G401.6 (cell line): ENCODE data around the gene PRKX.
"Not testable (repeated sequence)": the region's sequence is repeated elsewhere in the genome, so short reads cannot be mapped to it uniquely, and the experiment has no call there.

Experiments
- FAIRE-seq: peaks from 2 replicates; lab custom pipeline; 2012; peaks lifted over from hg19 to GRCh38; lab: Jason Lieb, UNC

The PRKX gene

DNA sequence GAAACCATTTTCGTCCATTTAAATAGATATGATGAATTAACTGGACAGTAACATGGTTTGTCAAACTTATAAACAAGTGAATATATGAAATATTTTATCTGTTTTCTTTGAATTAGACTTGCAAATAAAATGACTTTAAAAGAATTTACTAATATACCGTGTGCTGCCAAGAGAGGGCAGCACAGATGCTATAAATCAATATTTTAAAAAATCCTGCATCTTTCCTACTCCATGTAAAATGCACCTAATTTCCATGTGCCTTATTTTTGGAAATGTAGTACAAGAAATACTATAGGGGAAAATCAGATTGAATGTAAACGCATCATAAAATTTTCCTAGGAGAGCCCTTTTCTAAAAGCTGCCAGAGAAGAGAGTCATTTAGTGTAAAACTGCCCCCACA is 62.2 kb downstream of the PRKX start:
- peak; percentile 96 for FAIRE-seq

DNA sequence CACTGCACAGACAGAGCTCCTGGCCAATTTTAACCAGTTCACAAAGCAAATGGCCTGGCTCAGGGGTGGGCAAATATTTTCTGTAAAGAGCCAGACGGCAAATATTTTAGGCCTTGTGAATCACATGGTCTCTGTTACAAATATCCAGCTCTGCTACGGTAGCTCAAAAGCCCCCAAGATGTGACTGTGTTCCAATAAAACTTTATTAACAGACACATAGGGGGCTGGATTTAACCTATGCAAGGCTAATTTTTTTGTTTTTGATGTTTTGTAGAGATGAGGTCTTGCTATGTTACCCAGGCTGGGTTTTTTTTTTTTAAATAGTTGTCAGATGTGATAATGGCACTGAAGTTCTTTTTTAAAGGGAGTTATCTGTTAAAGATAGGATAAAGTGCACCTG is 65.4 kb downstream of the PRKX start:
- no peak for FAIRE-seq

DNA sequence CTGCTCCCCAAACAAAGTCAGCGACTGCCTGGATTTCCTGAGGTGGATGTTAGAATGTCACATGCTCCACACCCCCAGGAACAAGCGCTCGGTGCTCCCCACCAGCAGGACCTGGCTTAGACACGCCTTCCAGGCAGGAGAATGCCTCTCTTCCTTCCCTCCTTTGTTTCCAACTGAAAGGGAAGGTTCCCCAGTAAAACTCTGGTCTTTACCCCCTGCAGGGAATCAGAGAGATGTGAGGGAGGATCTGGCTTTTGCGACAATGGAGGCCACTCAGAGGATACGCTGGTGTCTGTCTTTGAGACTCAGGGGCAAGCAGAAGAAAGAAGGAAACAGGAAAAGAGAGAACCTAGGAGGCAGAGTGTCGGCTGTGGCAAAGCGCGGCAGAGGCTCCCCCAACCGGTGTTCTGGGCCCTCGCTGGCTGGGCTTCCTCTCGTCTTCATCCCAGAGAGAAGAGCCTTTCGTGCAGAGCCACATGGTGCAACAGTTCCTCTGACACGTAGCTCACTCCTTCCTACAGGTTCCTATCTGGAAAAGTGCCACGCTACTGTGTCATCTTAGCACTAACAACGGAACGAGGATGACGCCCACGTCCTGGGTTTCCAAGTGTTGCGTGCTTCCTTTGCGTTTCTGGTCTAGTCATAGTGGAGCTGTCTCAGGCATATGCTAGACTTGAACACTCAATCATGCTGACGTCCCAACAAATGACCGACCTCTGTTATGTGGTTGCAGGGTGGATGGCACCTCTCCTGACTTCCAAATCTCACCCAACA is 73.4 kb downstream of the PRKX start:
- not testable (repeated sequence) for FAIRE-seq

DNA sequence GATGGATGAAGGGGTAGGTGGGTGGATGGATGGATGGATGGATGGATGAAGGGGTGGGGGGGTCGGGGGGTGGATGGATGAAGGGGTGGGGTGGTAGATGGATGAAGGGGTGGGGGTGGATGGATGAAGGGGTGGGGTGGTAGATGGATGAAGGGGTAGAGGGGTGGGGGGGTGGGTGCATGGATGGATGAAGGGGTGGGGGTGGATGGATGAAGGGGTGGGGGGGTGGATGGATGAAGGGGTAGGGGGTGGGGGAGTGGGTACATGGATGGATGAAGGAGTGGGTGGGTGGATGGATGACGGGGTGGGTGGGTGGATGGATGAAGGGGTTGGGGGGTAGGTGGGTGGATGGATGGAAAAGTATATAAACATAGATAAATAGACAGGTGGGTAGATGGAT is 74.2 kb downstream of the PRKX start:
- no peak for FAIRE-seq

DNA sequence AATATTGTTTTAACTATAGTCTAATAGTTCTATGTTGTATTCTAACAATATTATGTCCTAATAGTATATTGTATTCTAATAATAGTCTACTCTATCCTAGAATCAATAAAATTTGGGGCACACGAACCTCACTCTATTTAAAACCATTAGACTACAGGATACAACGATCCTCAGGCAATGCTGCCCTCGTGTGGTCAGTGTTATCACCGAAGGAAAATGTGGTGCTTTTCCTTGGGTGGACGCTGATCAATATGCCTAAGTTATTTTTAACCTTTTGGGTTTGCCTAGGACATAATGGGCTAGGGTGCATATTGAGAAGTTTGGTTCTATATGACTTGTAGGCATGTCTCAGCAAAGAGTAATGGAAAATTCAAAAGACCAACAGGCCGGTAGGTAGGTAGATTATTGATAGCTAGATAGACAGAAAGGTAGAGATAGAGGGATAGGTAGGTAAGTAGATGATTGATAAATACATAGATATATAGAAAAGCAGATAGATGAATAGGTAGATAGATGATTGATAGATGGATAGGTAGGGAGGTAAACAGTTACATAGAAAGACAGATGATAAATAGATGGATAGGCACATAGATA is 75.1 kb downstream of the PRKX start:
- FAIRE-seq, result peak; percentile 86

DNA sequence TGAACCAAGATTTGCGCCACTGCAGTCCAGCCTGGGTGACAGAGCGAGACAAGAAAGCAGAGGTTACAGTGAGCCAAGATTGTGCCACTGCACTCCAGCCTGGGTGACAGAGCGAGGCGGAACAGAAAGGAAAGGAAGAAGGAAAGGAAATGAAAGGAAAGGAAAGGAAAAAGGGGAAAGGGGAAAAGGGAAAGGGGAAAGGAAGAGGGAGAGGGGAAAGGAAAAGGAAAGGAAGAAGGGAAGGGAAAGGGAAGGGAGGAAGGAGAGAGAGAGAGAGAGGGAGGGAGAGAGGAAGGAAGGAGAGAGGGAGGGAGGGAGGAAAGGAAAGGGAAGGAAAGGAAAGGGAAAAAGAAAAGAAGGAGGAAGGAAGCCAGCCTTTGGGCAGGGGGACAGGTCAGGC is 76.6 kb downstream of the PRKX start:
- FAIRE-seq, result no peak

DNA sequence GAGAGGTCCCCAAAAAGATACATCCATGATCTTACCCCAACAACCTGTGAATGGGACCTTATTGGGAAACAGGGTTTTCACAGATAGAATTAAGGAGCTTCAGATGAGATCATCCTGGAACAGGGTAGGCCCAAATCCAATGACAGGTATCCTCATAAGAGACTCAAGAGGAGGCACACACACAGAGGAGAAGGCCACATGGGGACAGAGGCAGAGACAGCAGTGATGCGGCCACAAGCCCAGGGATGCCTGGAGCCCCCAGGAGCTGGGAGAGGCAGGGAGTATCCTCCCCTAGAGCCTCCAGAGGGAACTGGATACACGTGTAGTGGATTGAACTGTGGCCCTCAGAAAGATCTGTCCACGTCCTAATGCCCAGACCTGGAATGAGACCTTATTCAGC is 82.3 kb downstream of the PRKX start:
- FAIRE-seq, result no peak

DNA sequence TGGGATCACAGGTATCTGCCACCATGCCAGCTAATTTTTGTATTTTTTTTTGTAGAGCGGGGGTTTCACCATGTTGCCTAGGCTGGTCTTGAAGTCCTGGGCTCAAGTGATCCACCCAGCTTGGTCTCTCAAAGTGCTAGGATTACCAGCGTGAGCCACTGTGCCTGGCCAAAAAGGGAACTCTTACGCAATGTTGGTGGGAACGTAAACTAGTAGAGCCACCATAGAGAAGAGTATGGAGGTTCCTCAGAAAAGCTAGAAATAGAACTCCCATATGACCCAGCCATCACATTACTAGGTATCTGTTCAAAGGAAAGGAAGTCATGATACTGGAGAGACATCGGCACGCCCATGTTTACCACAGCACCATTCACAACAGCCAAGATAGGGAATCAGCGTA is 85.9 kb downstream of the PRKX start:
- no peak for FAIRE-seq

DNA sequence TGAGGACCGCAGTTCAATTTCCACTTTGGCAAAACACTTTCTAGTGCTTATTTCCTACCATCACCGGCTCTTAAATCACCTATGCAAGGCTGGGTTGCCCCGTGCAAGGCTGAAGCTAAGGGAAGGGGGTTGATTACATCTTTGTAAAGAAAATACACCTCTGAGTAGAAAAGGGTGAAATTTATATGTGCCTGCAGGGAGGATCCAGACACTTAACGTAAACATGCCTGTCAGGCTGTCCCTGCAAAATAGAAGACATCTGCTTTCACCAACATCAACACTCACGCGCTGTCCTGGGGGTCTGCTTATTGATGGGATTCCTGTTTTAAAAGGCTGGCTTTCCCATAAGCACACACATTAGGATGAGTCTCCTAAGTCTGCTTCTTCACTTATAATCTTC is 92.0 kb downstream of the PRKX start:
- no peak for FAIRE-seq

DNA sequence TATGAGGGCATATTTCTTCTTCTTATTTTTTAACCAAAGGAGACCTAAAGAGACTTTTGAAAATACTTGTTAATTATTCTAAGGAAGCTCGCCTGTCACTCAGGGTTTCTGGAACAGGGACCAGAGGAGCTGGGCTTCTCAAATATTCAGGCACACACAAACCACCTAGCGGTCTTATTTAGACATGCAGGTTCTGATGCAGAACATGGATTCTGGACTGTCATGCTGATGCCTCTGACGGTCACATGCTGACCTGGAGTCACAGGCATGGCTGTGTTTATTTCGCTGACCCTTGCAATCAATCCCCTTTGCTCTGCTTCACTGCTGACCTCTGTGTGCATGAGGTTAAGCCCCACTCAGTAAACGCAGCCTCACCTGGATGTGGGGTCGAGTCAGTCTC is 101.7 kb downstream of the PRKX start:
- FAIRE-seq, result not testable (repeated sequence)

DNA sequence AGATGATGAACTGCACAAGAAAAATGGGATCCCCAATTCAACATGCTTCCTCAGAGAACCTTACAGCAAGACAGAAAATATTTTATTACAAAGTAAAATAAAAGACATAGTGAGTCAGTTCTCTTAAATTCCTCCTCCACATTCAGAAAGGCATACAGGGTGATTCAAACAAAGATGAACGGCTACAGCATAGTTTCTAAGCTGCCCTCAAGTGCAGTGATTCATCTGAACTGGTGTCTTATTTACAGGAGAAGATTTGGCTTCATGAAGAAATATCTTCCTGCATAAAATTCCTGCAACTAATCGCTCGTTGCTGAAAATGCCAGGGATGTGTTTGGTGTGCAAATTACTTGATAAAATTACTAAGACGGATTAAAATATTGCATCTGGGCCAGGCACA is 103.6 kb downstream of the PRKX start:
- FAIRE-seq, result no peak

DNA sequence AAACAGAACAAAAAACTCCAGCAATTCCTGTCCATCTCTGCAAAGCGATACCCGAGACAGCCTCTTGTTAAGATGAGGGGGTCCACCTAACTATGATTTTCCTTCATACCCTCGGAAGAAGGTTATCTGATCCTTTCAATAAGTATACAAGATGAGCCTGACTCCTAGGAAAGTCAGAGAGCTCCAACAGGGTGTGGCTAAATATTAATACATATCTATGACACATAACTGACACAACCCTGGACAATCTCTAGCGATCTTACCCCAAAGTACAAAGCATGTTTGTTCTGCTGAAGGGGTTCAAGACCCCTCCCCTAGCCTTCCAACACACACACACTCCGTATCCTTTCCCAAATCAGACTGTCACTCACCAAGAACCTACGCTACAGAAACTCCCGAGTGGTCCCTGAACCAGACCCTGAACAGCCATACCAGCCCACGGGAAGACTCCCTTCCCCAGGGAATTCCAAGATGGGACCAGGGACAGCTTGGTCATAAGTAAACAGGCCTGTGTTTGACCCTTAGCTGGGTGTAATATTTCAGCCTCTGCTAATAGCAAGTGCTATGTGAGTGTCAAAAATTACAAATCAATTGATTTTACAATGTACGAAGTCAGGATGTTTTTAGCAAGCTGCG is 110.3 kb downstream of the PRKX start:
- no peak for FAIRE-seq

DNA sequence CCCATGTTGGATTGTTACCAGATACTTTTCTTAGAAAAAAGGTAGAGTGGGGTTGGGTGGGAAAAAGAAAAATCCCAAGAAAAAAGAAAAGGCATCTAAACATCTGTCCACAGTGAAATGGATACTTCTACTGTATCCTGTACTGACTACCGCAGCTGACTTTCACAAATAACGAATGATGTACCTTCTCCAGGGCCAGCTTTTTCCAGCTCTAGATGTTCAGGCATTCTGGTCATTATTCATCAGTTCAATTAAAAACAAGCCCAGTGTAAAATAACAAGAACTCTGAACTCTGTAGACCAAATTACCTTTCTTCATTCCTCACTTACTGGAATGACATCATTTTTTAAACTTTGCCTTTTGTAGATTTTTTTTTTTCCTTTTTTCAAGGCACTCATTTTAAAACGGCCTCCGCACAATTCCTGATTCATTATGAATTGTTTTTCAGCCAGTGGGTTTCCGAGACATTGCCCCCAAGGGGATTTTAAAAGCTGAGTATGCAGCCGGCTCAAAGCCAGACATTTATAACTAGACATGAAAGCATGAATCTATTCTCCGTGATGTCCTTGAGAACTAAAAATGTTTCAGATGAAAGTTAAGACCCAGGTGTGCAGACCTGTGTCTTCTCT is 113.5 kb downstream of the PRKX start:
- no peak for FAIRE-seq

DNA sequence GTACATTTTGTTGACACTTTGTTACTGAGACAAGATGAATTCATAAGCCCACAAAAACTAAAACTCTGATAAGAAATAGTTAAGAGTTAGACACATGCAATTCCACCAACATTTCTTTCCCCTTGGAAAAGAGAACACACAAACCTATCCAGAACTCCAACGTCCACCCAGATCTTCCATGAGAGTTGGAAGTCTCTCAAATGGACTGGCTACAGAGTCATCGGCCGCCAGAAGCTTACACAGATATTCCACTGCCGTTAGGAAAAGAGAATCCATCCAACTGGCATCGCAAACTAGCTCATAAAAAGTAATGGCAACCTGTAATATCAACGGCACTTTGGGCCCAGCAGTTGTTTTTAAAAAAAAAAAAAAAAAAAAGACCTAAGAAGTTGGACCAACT is 114.7 kb downstream of the PRKX start:
- FAIRE-seq, result no peak

DNA sequence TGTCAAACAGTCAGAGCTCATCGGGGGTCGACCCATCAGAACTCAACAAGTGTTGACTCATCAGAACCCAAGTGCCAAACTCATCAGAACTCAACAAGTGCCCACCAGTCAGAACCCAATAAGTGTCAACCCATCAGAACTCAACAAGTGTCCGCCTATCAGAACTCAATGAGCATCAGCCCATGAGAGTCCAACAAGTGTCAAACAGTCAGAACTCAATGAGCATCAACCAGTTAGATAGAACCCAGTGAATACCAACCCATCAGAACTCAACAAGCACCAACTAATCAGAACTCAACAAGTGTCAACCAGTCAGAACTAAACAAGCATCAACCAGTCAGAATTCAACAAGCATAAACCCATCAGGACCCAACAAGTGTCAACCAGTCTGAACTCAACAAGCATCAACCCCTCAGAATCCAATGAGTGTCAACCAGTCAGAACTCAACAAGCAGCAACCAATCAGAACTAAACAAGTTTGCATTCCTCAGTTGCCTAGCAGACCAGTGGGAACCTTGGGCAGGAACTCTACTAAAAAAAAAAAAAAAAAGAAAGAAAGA is 115.3 kb downstream of the PRKX start:
- FAIRE-seq, result no peak

DNA sequence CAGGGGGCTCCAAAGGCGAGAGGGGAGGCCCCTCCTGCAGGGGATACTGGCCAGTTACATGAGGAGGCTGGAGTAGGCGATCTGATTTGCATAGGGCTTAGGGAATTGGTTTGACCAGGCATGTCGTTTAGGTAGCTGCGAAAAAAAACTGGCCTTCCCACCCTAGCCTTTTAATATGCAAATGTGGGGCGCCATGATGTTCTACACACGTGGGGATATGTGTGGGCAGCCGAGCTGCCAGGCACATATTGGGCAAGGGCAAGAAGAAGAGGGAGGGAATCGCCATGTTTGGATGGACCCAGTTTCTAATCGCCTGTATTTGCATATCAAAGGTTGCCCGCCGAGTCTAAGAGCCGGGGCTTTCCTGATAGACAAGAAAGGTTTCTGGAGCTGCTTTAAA is 121.3 kb downstream of the PRKX start:
- FAIRE-seq, result no peak

DNA sequence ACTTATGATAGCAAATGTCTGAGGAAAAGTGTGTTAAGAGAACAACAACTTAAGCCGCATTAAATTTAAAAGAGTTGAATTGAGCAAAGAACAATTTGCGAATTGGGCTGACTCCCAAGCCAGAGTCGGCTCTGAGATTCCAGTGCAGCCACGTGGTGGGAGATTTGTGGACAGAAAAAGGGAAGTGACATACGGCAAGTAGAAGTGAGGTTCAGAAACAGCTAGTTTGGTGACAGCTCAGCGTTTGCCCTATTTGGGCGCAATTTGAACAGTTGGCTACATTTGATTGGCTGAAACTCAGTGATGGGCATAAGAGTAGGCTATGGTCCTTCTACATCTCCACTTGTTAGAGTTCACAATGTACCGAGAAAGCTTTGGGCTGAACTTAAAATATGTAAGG is 124.0 kb downstream of the PRKX start:
- FAIRE-seq, result no peak

DNA sequence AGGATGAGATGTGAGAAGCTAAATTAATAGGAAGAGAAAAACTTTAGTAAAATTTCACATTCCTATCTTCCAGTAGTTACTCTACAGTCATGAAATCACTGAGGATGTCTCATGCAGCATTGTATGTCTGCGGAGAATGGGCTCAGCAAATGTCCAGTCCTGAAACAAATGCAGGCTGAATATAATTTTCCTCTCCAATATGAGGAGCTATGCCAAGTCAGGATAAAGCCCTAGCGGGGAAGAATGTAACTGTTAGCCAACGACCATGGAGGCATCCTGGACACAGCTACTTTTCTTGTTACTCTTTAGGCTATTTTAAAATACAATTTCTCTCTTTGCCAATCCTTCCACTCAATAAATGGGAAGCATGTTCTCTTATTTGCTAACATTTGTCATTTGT is 127.7 kb downstream of the PRKX start:
- no peak for FAIRE-seq

DNA sequence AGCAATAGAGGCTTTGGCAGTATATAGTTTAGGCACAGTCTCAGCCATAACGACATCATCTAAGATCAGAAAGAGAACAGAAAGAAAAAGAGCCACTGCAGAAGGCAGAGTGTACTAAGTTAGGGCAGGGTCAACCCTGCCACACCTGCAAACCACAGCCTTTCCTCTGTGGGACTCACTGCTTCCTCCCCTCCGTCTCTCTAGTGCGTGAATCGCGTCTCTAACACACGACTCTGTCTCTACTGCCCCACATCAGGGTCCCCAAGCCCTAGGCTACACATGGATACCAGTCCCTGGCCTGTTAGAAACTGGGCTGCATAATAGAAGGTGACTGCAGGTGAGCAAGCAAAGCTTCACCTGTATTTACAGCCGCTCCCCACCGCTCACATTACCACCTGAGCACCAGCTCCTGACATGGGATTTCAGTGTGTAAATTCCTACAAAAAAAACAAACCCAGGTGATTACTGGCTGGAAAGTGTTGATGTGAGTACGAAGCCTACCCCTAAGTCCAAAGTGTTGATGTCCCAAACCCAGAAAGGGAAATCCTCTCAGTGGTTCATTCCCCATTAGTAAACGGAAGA is 128.9 kb downstream of the PRKX start:
- FAIRE-seq, result no peak

DNA sequence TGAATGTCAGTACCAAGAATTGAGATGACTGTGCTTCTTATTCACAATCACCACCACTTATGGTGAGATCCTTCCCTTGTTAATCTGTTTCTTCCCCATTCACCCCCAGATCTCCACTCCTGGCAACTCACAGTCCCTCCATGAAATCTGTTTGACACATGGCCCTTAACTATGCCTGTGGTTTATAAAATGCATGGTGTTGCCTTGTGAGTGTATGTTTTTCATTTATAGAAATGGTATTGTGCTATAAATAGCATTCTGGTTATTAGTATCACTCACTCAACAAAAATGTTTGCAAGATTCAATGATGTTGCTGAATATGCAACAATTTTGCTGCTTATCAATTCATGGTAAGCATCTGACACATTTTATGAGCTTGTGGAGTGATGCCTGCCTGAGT is 131.0 kb downstream of the PRKX start:
- FAIRE-seq, result no peak

DNA sequence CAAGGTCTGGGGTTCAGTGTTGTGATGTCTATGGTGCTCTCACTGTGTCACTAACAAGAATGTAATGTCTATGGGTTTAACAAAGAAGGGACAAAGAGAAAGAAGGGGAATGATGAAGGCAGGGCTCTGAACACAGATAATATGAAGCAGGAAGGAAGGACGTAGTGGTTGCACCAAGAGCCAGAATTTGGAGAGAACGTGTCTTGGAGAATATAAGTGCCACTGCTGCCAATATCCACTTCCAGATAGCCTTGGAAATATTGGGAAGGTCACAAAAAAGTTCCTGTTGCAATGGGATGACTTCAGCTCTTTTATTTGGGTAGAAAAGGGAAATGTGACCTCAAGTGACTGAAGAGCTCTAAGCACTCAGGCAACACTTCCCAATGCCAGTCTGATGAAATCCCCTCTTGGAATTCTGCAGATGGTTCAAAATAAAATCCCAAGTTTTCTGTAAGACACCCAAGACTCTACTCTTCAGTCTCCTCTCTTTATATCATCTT is 131.8 kb downstream of the PRKX start:
- FAIRE-seq, result no peak

DNA sequence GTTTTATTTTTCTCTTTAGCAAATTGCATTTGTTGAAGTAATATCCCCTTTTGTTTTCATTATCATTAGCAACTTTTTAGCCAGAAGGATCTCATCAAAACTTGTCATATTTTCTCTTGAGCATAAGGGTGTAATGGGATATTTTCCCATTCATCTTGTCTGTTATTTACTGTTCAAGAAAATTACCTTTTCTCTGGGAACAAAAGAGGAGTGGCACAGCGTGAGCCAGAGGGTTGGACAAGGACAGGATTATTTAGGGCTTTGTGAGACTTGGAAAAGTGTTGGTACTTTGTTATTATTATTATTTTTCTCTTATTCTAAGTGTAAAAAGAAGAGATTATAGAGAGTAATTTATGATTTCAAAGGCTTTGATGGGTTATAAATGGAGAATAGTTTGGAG is 135.9 kb downstream of the PRKX start:
- no peak for FAIRE-seq
